K562 (cell line): ENCODE data around the gene RETSAT. TPM values are rescaled to one million over a fixed set of nuclear protein-coding genes. Genes with fewer than 3 reads are reported as not detected.

Experiments used
- ATAC-seq: fragments of 200-7000 bp; cut with Tn5 transposase; 3 replicates; pipeline ENCODE4 v1.9.1; 2020; ENCODE audit warnings: moderate library complexity
- BruUV-seq: library from RNA; stranded (reverse); fragments of 400-500 nt; replicated peaks from 2 replicates; lab custom pipeline; 2021; lab: Mats Ljungman, UMichigan
- CTCF ChIA-PET: fragments of 300-600 bp; formaldehyde crosslinking; extraction: SDS; loops from one replicate; lab custom pipeline; 2021; ENCODE audit warnings: low intra/inter-chr PET ratio; lab: Yijun Ruan, JAX
- POLR2A ChIA-PET: fragments of 300-600, 350-650 bp; sonication (Branson Sonifier 250); formaldehyde crosslinking; extraction: SDS; loops from one replicate; lab custom pipeline; 2021; ENCODE audit warnings: antibody characterized with exemption, inconsistent platforms; lab: Yijun Ruan, JAX
- DNase-seq, 4 experiments: peaks; one replicate each; pipeline versions ENCODE4 v3.0.0 to v3.0.0-alpha.2; 2011 to 2018; ENCODE audit warnings: low spot score in 3 of 4, mixed read lengths in 3 of 4; ENCODE audit errors: extremely low read depth in 1 of 4
- FAIRE-seq: peaks from 2 replicates; lab custom pipeline; 2011; peaks lifted over from hg19 to GRCh38; lab: Jason Lieb, UNC
- H2AFZ ChIP-seq: 2 replicates; pipeline ENCODE4 v1.6.0; 2011; ENCODE audit warnings: low read depth, low read length, control low read depth, inconsistent platforms
- H3K27ac ChIP-seq: fragments of 200-600 bp; 3 replicates; pipeline ENCODE4 v1.8.0; 2011; ENCODE audit warnings: low read depth, mild to moderate bottlenecking, control low read depth, inconsistent platforms, low read length, moderate library complexity, mixed read lengths; ENCODE audit errors: extremely low read depth
- H3K27me3 ChIP-seq, 2 experiments: fragments of 300-600 bp in 1 of 2; 2 replicates in 1 of 2; 3 replicates in 1 of 2; pipeline versions ENCODE4 v1.6.0 to v1.8.0; 2011; ENCODE audit warnings: inconsistent platforms in 2 of 2, low read length in 2 of 2, mild to moderate bottlenecking in 1 of 2, mixed read lengths in 1 of 2, moderate library complexity in 1 of 2; ENCODE audit not compliant: control insufficient read depth in 2 of 2, insufficient read depth in 2 of 2
- H3K36me3 ChIP-seq: fragments of 300-600 bp; 3 replicates; pipeline ENCODE4 v1.8.0; 2011; ENCODE audit warnings: mild to moderate bottlenecking, low read length, inconsistent platforms; ENCODE audit not compliant: control insufficient read depth, insufficient read depth
- H3K4me1 ChIP-seq, 2 experiments: fragments of 200-600 bp in 1 of 2; replicated peaks in 1 of 2; 2 replicates in 1 of 2; 3 replicates in 1 of 2; pipeline versions ENCODE4 v1.5.1 to v1.8.0; 2011; ENCODE audit warnings: inconsistent platforms in 2 of 2, low read length in 2 of 2, mild to moderate bottlenecking in 1 of 2, mixed read lengths in 1 of 2, moderate library complexity in 1 of 2; ENCODE audit not compliant: control insufficient read depth in 2 of 2, insufficient read depth in 2 of 2
- H3K4me2 ChIP-seq: 2 replicates; pipeline ENCODE4 v1.6.1; 2011; ENCODE audit warnings: low read length, control low read depth, inconsistent platforms, mixed read lengths; ENCODE audit not compliant: insufficient read depth
- H3K4me3 ChIP-seq: fragments of 200-600 bp; sonication (generic), shearing (Covaris generic); 2 replicates; pipeline ENCODE4 v1.5.1; 2016; ENCODE audit warnings: control low read depth, inconsistent platforms
- H3K79me2 ChIP-seq: fragments of 200-600 bp; 3 replicates; pipeline ENCODE4 v1.8.0; 2011; ENCODE audit warnings: low read length, inconsistent platforms; ENCODE audit not compliant: control insufficient read depth, insufficient read depth
- H3K9ac ChIP-seq, 2 experiments: 2 replicates each; pipeline versions ENCODE4 v1.6.0 to v1.6.1; 2011; ENCODE audit warnings: low read depth in 2 of 2, low read length in 2 of 2, control low read depth in 1 of 2, inconsistent platforms in 1 of 2, mild to moderate bottlenecking in 1 of 2, mixed read lengths in 1 of 2; ENCODE audit not compliant: insufficient read depth in 1 of 2
- H3K9me1 ChIP-seq: one replicate; pipeline ENCODE4 v1.6.0; 2011; ENCODE audit warnings: inconsistent platforms, mild to moderate bottlenecking, low read length, moderate library complexity; ENCODE audit not compliant: control insufficient read depth, insufficient read depth
- H3K9me3 ChIP-seq: replicated peaks from 2 replicates; pipeline ENCODE4 v1.5.1; 2011; ENCODE audit warnings: low read depth, low read length, inconsistent platforms; ENCODE audit not compliant: control insufficient read depth, insufficient read depth
- H4K20me1 ChIP-seq: replicated peaks from 2 replicates; pipeline ENCODE4 v1.6.1; 2011; ENCODE audit warnings: low read length, inconsistent platforms, mixed read lengths; ENCODE audit not compliant: control insufficient read depth, insufficient read depth
- CEBPG ChIP-seq, 3 experiments: fragments of 200-800 bp in 1 of 3; sonication (Bioruptor generic) in 1 of 3; sonication (generic) in 1 of 3; formaldehyde crosslinking in 1 of 3; IDR thresholded peaks in 2 of 3; conservative IDR thresholded peaks in 1 of 3; 2 replicates each; pipeline versions ENCODE4 v1.6.1 to v1.8.0; 2016 to 2022; ENCODE audit warnings: missing compliant biosample characterization in 2 of 3, missing genetic modification characterization in 2 of 3, mild to moderate bottlenecking in 1 of 3, missing genetic modification reagents in 1 of 3
- KDM5B ChIP-seq: fragments of 200-600 bp; sonication (generic); IDR thresholded peaks from 2 replicates; pipeline ENCODE4 v1.6.1; 2012; ENCODE audit warnings: low read depth, mild to moderate bottlenecking, moderate library complexity, low read length, control low read depth, inconsistent platforms; ENCODE audit not compliant: insufficient replicate concordance
- MCM5 ChIP-seq: fragments of 450-650 bp; IDR thresholded peaks from 2 replicates; pipeline ENCODE4 v1.6.1; 2016; ENCODE audit warnings: low read depth
- PKNOX1 ChIP-seq: fragments of 450-650 bp; IDR thresholded peaks from 2 replicates; pipeline ENCODE4 v1.6.1; 2016
- TCF3 ChIP-seq: sonication (generic); formaldehyde crosslinking; IDR thresholded peaks from 2 replicates; pipeline ENCODE4 v1.4.0; 2020; ENCODE audit warnings: mild to moderate bottlenecking, missing genetic modification reagents
- ZC3H4 ChIP-seq: sonication (generic); formaldehyde crosslinking; IDR thresholded peaks from 2 replicates; pipeline ENCODE4 v1.9.0; 2021; ENCODE audit warnings: missing genetic modification reagents, borderline replicate concordance
- ZNF75A ChIP-seq: fragments of 450-650 bp; formaldehyde crosslinking; IDR thresholded peaks from 2 replicates; pipeline ENCODE4 v1.4.0; 2020; ENCODE audit warnings: mild to moderate bottlenecking
- WGBS: fragments of 100-300 bp; shearing (Covaris generic); methylation state at CpG from one replicate; pipeline ENCODE4 v1.1.6; 2016; ENCODE audit warnings: low coverage, mixed read lengths; ENCODE audit not compliant: insufficient coverage; ENCODE audit errors: missing lambda C conversion rate; 5-methylcytosine and 5-hydroxymethylcytosine counted together
- in situ Hi-C: fragments of 300-500 bp; cut with MboI; formaldehyde crosslinking; loops from 4 replicates; pipeline ENCODE4 v1.15.0; 2018; ENCODE audit warnings: inconsistent platforms, mixed read lengths
- intact Hi-C: fragments of 100-400 bp; cut with micrococcal nuclease; formaldehyde crosslinking; loops from 2 replicates; pipeline ENCODE4 v1.14.2; 2022
- polyA plus RNA-seq, 8 experiments: library from polyadenylated mRNA; depleted of rRNA in 4 of 8; stranded (reverse) in 5 of 8; unstranded in 3 of 8; fragments of >200 nt; fragmentation: Nextera tagmentation in 2 of 8; fragmentation: Illumina TruSeq in 1 of 8; extraction: Ambion mirVana in 2 of 8; extraction: Trizol in 1 of 8; gene quantifications; 2 replicates each; pipeline versions ENCODE4 v1.2.1 to v1.2.3, GENCODE V29; 2011 to 2014; ENCODE audit warnings: inconsistent platforms in 1 of 8, missing spikeins in 1 of 8
- total RNA-seq, 7 experiments: library from RNA; depleted of rRNA in 6 of 7; stranded (reverse); fragments of >200 nt in 6 of 7; fragmentation: Illumina TruSeq in 2 of 7; extraction: Trizol in 2 of 7; gene quantifications; 2 replicates each; pipeline versions ENCODE4 v1.2.1 to v1.2.3, GENCODE V29; 2011 to 2021; ENCODE audit warnings: low replicate concordance in 1 of 7

Gene RETSAT
- total and polyA plus RNA-seq, 9 of the 15 experiments (the other 6 are each of a cell fraction or from before 2014, with no cell fraction given), result 1.9 to 21.6 (median 16.5) TPM

GRCh38 chr2:85340034-85340892 is 14.1 kb downstream of the RETSAT start:
- no peak for DNase-seq
- in situ Hi-C loops, result no loop called here
- H3K36me3 ChIP-seq, result peaks cover 2% of the 10 kb centered on the region; the same call in 1 of the 3 replicates
- no TSS peak for BruUV-seq
- H3K4me3 ChIP-seq, result no peak overlapping the region
- no peak overlapping the region for H2AFZ ChIP-seq
- H3K79me2 ChIP-seq, result no peaks in the 10 kb centered on the region
- no peaks in the 10 kb centered on the region for H3K9me3 ChIP-seq
- peaks cover 0 to 3% of the 10 kb centered on the region in 2 experiments; a peak in 3 of 5 replicates for H3K4me1 ChIP-seq
- H3K9me1 ChIP-seq, result no peaks in the 10 kb centered on the region
- ATAC-seq, result peak; percentile 48; the same call in 2 of the 3 replicates
- no peak overlapping the region for H3K4me2 ChIP-seq
- TF ChIP-seq KDM5B (no peak), ZNF75A (CRISPR knock-in tag) (no peak), CEBPG (CRISPR knock-in tag; IDR thresholded peaks at IDR 0.05) (no peak), CEBPG (tag; conservative IDR thresholded peaks at IDR 0.05 in 1 of 2, IDR thresholded peaks at IDR 0.05 in 1 of 2) (no peak), TCF3 (CRISPR knock-in tag) (no peak), PKNOX1 (0 out of 2 replicates have a peak, but pooled peaks have one; percentile 6), MCM5 (no peak), ZC3H4 (CRISPR knock-in tag) (no peak)
- 14% methylated on average over 13 of the region's 13 CpGs for WGBS
- CTCF ChIA-PET, result no interaction called here
- FAIRE-seq, result peak; percentile 6
- no peak overlapping the region for H3K27ac ChIP-seq
- POLR2A ChIA-PET, result interaction anchor here (0.5 to 2.4 kb wide), 6 partner anchors 11 to 643 kb away, joined by 3 to 13 read pairs (median 4); partner anchors contain the start of gene TGOLN2
- no peak overlapping the region; a peak in 1 of 4 replicates for H3K9ac ChIP-seq
- intact Hi-C loops, result no loop called here
- H4K20me1 ChIP-seq, result no peaks in the 10 kb centered on the region
- H3K27me3 ChIP-seq, result no peaks in the 10 kb centered on the region; a peak in 1 of 5 replicates
